Measurements from ENCODE around the gene TECPR1.
"Not testable (repeated sequence)": the region's sequence is repeated elsewhere in the genome, so short reads cannot be mapped to it uniquely, and the experiment has no call there.

Gene TECPR1

DNA sequence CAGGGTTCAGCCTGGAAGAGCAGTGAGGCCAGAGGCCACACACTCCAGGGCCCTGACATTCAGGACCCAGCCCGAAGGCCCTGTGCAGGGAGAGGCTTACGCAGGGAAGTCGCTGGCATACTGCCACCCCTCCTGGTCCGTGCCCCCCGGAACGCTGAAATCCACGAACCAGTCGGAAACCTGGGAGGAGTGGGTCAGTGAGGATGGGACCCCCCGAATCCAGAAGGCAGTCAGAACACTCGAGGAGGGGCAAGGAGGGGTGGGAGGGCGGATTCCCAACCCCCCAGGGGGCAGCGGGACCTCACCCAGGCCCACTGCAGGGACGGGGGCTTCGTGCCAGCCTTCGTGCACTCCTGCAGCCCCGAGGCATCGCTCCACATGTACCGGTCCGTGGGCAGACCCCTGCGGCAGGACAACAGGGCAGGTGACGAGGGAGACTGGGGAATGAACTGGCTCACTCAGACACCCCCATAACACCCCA is 27.3 kb downstream of the TECPR1 start:
- DNase-seq (ENCODE audit: low read depth): no peak

- no peak for DNase-seq (ENCODE audit: low read depth)
Observed at GRCh38 chr7:98223898-98224700, 27.9 kb downstream of the TECPR1 start.

GRCh38 chr7:98223351-98223897 is 28.6 kb downstream of the TECPR1 start:
- no peak for DNase-seq (ENCODE audit: low read depth)

DNA sequence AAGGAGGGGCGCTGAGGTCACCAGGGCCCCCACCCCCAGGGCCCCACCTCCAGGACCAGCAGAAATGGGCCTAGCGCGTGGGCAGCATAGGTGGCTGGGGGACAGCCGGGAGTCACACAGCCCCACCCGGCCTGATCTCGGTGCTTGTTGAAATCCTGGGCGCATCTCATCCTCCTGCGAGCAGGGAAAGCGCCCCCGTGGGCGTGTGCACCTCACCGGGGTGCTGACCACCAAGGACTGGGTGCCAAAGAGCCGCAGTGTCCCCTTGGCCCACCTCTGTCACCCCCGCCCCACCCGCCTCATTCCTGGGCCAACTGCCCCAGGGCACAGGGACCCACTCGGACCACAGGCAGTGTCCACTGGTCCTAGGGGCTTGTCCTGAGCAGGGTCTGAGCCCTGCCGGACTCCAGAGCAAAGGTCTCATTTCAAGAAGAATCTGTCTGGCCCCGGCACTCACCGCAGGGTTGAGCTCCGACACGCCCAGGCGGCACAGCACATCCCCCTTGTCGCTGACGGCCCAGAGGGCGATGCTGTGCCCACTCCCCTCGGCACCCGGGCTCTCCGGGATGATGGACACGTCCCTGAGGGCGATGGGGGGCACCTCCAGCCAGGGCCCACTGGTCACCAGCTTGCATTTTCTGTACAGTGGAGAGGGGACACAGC is 29.4 kb downstream of the TECPR1 start:
- DNase-seq (ENCODE audit: low read depth): no peak

- DNase-seq (ENCODE audit: low read depth): no peak
Observed at GRCh38 chr7:98221611-98222532, 30.2 kb downstream of the TECPR1 start.

- DNase-seq (ENCODE audit: low read depth): not testable (repeated sequence)
Observed at GRCh38 chr7:98219382-98219781, 32.6 kb downstream of the TECPR1 start.

DNA sequence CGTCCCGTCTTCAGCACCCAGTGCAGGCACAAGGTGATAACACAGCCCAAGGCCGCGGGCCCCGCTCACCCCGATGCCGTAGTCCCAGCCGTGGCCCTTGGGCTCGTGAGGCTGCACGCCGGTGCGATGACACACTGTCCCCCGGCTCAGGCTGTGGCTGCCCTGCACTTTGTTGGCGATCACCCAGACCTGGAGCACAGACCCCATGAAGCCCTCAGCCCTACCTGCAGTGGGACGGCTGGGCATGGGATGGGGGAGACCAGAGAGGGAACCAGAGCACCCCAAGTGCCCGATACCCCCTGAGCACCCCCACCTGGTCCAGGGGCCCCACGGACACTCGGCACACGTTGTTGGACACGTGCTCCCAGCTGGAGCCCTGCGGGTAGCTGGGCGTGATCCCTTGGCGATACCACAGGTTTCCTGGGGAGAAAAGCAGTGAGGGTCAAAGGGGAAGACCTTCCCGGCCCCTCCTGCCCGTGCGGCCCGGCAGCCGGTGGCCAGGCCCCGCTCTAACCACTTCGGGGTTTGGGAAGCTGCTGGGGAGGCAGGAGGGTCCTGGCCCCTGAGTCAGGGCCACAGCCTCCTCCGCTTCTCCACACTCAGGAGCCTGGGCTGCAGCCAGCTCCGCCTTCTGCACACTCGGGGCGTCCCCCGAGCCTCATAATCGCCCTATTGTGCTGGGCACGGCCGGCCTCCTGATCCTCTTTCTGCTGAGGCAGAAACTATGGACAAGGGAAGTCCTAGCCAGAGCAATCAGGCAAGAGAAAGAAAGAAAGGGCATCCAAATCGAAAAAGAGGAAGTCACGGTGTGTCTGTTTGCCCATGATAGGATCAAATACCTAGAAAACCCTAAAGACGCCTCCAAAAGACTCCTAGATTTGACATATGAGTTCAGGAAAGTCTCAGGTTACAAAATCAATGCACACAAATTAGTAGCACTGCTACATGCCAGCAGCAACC is 34.1 kb downstream of the TECPR1 start:
- no peak for DNase-seq (ENCODE audit: low read depth)

DNA sequence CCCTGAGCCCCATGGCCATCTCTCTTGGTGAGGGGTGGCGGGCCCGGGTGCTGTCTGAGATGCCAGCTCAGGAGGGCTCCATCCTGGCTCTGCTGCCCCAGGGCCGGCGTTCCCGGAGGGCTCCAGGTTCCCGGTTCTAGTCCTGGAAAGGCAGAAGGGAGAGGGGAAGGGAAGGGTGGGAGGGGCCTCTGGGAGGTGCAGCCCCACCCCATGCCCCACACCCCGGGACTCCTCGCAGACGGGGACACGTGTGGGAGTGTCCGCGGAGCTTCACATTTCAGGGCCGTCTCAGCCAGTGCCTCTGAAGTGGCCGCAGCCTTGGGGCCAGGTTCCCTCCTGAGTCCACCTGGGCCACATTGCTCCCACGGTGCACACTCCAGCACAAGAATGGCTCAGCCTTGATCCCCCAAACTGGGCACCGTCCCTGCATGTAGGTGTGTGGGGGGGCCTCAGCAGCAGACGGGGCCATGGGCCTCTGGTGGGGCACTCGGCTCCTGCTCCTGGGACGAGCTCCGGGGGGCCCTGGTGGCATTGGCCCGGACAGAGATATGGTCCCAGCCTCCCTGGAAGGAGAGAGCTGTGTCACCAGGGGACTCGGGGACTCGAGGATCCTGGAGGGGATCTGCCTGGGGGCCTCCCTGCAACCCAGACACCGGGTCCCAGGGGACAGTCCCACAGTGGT is 35.0 kb downstream of the TECPR1 start:
- no peak for DNase-seq (ENCODE audit: low read depth)

- DNase-seq (ENCODE audit: low read depth): no peak
Observed at GRCh38 chr7:98215561-98216495, 36.2 kb downstream of the TECPR1 start.

- no peak for DNase-seq (ENCODE audit: low read depth)
Observed at GRCh38 chr7:98214811-98215321, 37.2 kb downstream of the TECPR1 start.

DNA sequence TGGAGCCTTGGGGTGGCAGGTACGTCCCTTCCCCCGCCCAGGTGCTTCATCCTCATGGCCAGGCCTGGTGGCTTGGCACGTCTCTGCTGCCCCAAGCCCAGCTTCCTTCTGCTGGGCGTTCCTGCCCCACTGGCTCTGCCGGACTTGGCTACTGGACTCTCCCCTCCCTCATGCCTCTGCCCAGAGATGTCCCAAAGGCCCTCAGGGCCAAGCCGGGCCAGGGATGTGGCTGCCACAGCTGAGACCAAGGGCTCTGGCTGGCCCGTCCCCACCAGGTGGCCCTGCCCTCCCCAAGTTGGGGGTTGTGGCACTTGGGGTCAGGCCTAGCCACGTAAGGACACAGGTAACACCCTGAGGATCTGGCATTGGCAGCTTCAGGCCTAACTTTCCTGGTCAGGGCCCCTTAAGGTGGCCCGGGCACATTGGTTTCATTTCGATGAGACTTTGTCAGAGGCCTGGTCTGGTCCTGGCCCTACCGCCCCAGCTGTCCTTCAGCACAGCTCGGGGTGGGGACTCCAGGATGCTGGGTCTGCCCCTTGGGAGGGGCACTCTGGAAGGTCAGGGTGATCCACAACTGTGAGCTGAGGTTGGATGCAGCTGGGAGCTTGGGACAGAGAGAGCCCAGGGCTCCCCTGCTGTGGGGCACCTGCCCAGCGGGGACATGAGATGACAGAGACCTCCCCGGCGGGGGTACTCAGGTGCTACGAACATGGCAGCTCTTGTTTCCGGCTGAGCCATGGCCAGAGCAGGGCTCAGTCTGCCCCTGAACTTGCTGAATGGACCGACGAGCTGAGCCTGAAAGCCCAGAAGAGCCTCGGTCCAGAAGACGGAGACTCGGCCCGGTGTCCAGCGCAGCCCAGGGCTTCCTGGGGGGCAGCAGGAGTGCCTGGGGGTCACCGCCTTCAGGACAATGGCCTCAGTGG is 37.9 kb downstream of the TECPR1 start:
- no peak for DNase-seq (ENCODE audit: low read depth)

- no peak for DNase-seq (ENCODE audit: low read depth)
Observed at GRCh38 chr7:98213296-98213887, 38.6 kb downstream of the TECPR1 start.

DNA sequence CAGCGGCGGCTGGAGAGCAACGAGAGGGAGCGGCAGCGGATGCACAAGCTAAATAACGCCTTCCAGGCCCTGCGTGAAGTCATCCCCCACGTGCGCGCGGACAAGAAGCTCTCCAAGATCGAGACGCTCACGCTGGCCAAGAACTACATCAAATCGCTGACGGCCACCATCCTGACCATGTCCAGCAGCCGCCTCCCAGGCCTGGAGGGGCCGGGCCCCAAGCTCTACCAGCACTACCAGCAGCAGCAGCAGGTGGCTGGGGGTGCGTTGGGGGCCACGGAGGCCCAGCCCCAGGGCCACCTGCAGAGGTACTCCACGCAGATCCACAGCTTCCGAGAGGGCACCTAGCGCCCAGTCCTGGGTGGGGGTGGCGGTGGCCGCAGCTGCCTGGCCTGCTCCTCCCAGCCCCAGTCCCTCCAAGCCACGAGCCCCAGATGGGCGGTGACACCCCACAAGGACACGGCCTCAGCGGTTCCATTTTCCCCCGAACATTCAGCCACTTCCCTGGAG is 39.4 kb downstream of the TECPR1 start:
- DNase-seq (ENCODE audit: low read depth): no peak

- DNase-seq (ENCODE audit: low read depth): no peak
Observed at GRCh38 chr7:98211676-98212531, 40.1 kb downstream of the TECPR1 start.

- no peak for DNase-seq (ENCODE audit: low read depth)
Observed at GRCh38 chr7:98211221-98211675, 40.8 kb downstream of the TECPR1 start, which contains the start of gene BHLHA15. Gene BHLHA15, plus strand, starts transcription at chr7:98211439. Its CDS starts 871 bp downstream, at chr7:98212310.
